ENCODE measurements around the gene PRXL2C.
"Not testable (repeated sequence)": the region's sequence is repeated elsewhere in the genome, so short reads cannot be mapped to it uniquely, and the experiment has no call there.

The PRXL2C gene

GRCh38 chr9:96655198-96655851 is at the start of gene PRXL2C:
PRXL2C (minus strand) TSS chr9:96655317; CDS start chr9:96655281, 36 bp downstream.
- DNase-seq: peak; percentile 8

GRCh38 chr9:96700721-96701375 is 45.7 kb upstream of the PRXL2C start:
- not testable (repeated sequence) for DNase-seq

- no peak for DNase-seq
Measured at GRCh38 chr9:96691326-96691725, 36.2 kb upstream of the PRXL2C start.

GRCh38 chr9:96688745-96689464 is 33.8 kb upstream of the PRXL2C start:
- no peak for DNase-seq

GRCh38 chr9:96688187-96688586 is 33.1 kb upstream of the PRXL2C start:
- no peak for DNase-seq

GRCh38 chr9:96686638-96687335 is 31.7 kb upstream of the PRXL2C start:
- DNase-seq: no peak

- no peak for DNase-seq
Measured at GRCh38 chr9:96680812-96681499, 25.8 kb upstream of the PRXL2C start.

GRCh38 chr9:96674906-96675538 is 19.9 kb upstream of the PRXL2C start:
- DNase-seq: no peak

GRCh38 chr9:96673786-96674185 is 18.7 kb upstream of the PRXL2C start:
- DNase-seq: not testable (repeated sequence)

GRCh38 chr9:96668868-96669534 is 13.9 kb upstream of the PRXL2C start:
- no peak for DNase-seq

GRCh38 chr9:96667363-96667728 is 12.2 kb upstream of the PRXL2C start:
- no peak for DNase-seq

GRCh38 chr9:96666653-96667362 is 11.7 kb upstream of the PRXL2C start:
- not testable (repeated sequence) for DNase-seq

- DNase-seq: no peak
Measured at GRCh38 chr9:96665789-96666188, 10.7 kb upstream of the PRXL2C start.

GRCh38 chr9:96663506-96664120 is 8.5 kb upstream of the PRXL2C start:
- no peak for DNase-seq

GRCh38 chr9:96661711-96662110 is 6.6 kb upstream of the PRXL2C start:
- no peak for DNase-seq

GRCh38 chr9:96660692-96661248 is 5.7 kb upstream of the PRXL2C start:
- DNase-seq: no peak

GRCh38 chr9:96654450-96655197 is 493 bp downstream of the PRXL2C start:
- peak; percentile 28 for DNase-seq

- no peak for DNase-seq
Measured at GRCh38 chr9:96651626-96652025, 3.5 kb downstream of the PRXL2C start.

- no peak for DNase-seq
Measured at GRCh38 chr9:96649620-96650324, 5.3 kb downstream of the PRXL2C start.

Measured in GF-D8 (cell line).